Measurements from ENCODE around the gene PPM1N. TPM values are rescaled to one million over a fixed set of nuclear protein-coding genes. Genes with fewer than 3 reads are reported as not detected.

Gene PPM1N
- total and polyA plus RNA-seq, 12 donors, result 0.33 to 3.7 (median 1.6) TPM; not detected in 2

DNA sequence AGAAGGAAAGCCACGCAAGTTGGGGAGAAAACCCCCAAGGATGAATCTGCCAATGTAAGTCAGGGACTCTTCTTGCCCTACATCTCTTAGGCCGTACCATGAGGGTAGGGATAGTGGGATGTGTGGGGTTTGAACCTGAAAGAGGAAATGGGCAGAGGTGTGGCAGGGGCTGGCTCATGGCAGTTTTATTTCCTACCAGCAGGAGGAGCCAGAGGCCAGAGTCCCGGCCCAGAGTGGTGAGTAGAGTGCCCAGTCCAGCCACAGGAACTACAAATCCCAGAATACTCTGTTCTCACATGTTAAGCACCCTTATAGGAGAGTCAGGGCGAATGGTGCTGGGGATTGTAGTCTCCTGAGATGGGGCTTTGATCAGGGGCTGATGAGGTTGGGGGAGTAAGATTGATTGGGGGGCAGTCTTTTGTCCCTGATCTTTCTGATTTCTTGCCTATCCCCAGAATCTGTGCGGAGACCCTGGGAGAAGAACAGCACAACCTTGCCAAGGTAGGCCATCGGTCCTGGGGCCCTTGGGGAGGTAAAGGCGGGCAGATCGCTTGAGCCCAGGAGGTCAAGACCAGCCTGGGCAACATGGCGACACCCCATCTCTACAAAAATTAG, 25.5 kb downstream of the PPM1N start:
- Histone ChIP-seq H3K9me3 (replicated peaks in 1 of 3) (no peaks in the 10 kb centered on the region), H3K4me1 (replicated peaks in 1 of 2) (peaks cover 11 to 13% of the 10 kb centered on the region in 2 donors), H3K27ac (peak overlapping the region in 3 of 5 donors; percentile 17 to 66 (median 42)), H3K27me3 (no peaks in the 10 kb centered on the region), H3K4me3 (no peak overlapping the region), H3K36me3 (replicated peaks in 1 of 2) (peaks cover 0 to 75% of the 10 kb centered on the region in 2 donors)
- WGBS, 4 donors, result 62 to 70% (median 68%) methylated on average over 9 of the region's 9 CpGs
- intact Hi-C loops (cut with DNase I), result loop anchor here (2.0 to 10.0 kb wide), 3 partner anchors 44 to 121 kb away; no protein-coding TSS in a partner anchor
- no peak for TF ChIP-seq POLR2A (IDR thresholded peaks at IDR 0.05)
- TF ChIP-seq, protein P1, sequence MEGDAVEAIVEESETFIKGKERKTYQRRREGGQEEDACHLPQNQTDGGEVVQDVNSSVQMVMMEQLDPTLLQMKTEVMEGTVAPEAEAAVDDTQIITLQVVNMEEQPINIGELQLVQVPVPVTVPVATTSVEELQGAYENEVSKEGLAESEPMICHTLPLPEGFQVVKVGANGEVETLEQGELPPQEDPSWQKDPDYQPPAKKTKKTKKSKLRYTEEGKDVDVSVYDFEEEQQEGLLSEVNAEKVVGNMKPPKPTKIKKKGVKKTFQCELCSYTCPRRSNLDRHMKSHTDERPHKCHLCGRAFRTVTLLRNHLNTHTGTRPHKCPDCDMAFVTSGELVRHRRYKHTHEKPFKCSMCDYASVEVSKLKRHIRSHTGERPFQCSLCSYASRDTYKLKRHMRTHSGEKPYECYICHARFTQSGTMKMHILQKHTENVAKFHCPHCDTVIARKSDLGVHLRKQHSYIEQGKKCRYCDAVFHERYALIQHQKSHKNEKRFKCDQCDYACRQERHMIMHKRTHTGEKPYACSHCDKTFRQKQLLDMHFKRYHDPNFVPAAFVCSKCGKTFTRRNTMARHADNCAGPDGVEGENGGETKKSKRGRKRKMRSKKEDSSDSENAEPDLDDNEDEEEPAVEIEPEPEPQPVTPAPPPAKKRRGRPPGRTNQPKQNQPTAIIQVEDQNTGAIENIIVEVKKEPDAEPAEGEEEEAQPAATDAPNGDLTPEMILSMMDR (IDR thresholded peaks at IDR 0.05), result peak; percentile 87 to 96 (median 94)
- DNase-seq, result peak; percentile 80 to 93 (median 85)

DNA sequence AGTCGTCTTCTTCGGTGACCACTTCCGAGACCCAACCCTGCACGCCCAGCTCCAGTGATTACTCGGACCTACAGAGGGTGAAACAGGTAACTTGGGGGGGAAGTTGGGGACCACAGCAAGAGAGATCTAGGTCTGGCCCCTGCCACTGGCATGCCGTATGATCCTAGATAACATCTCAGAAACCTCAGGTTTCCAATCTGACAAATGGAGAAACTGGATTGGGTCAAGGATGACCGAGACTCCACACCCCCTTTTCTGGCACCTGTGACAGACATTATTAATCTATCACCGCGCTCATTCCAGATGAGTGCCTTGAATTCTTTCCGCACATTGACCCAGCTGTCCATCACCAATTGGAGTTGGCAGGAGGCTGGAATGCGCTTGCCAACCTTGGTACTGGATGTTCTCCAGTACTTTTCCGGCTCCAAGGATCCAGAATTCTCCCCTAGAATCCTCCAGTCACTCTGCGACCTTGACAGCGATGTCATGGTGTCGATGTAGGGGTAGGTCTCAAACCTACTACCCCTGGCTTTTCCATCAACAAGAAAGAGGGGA, 26.4 kb downstream of the PPM1N start:
- peaks cover 0 to 67% of the 10 kb centered on the region in 2 donors for H3K36me3 ChIP-seq (replicated peaks in 1 of 2)
- intact Hi-C loops (cut with DNase I), result loop anchor here (5.0 to 10.0 kb wide), 3 partner anchors 38 to 120 kb away; no protein-coding TSS in a partner anchor
- WGBS, 4 donors, result 63 to 71% (median 66%) methylated on average over 15 of the region's 15 CpGs
- no peaks in the 10 kb centered on the region for H3K9me3 ChIP-seq (replicated peaks in 1 of 3)
- peak; percentile 65 to 92 (median 76) for DNase-seq
- no peaks in the 10 kb centered on the region for H3K27me3 ChIP-seq
- no peak for TF ChIP-seq POLR2A (IDR thresholded peaks at IDR 0.05)
- TF ChIP-seq, protein P1 (IDR thresholded peaks at IDR 0.05), result no peak
- peaks cover 18 to 19% of the 10 kb centered on the region in 2 donors for H3K4me1 ChIP-seq (replicated peaks in 1 of 2)
- H3K27ac ChIP-seq, result peak overlapping the region in 3 of 5 donors; percentile 61 to 66 (median 65)
- no peak overlapping the region for H3K4me3 ChIP-seq

DNA sequence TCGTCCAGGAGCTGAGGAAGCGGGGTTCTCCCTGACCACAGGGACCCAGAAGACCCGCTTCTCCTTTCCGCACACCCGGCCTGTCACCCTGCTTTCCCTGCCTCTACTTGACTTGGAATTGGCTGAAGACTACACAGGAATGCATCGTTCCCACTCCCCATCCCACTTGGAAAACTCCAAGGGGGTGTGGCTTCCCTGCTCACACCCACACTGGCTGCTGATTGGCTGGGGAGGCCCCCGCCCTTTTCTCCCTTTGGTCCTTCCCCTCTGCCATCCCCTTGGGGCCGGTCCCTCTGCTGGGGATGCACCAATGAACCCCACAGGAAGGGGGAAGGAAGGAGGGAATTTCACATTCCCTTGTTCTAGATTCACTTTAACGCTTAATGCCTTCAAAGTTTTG, 27.9 kb downstream of the PPM1N start:
- Histone ChIP-seq H3K27ac (peak overlapping the region in 3 of 5 donors; percentile 7 to 18 (median 7)), H3K4me1 (replicated peaks in 1 of 2) (peaks cover 18 to 19% of the 10 kb centered on the region in 2 donors), H3K4me3 (no peak overlapping the region), H3K9me3 (replicated peaks in 1 of 3) (no peaks in the 10 kb centered on the region), H3K27me3 (no peaks in the 10 kb centered on the region), H3K36me3 (replicated peaks in 1 of 2) (peaks cover 0 to 54% of the 10 kb centered on the region in 2 donors)
- intact Hi-C loops (cut with DNase I), result loop anchor here (5.0 to 10.0 kb wide), 2 partner anchors 36 to 119 kb away; no protein-coding TSS in a partner anchor
- 66 to 77% (median 68%) methylated on average over 8 to 9 of the region's 9 CpGs for WGBS, 4 donors
- peak; percentile 68 to 90 (median 84) for DNase-seq
- TF ChIP-seq, protein P1 (IDR thresholded peaks at IDR 0.05), result no peak
- TF ChIP-seq POLR2A (IDR thresholded peaks at IDR 0.05), result no peak

DNA sequence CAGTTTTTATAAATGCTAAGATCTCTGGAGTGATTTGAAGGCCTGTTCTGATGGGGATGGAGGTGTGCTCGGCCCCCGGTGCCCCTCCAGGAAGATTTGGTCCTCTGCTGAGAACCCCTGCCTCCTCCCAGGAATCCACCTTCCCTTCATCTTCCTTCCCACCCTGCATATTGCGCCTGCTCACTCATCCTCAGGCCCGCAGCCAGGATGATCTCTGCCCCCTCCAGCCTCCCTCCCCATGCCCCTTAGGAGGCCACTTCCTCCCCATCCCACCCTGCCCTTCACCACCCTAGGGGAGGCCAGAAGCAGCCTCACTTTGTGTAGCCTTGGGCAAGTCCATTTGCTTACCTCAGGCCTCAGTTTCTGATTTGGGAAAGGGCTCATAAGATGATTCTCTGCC, 28.7 kb downstream of the PPM1N start:
- H3K36me3 ChIP-seq (replicated peaks in 1 of 2), result peaks cover 0 to 46% of the 10 kb centered on the region in 2 donors
- TF ChIP-seq, protein P1 (IDR thresholded peaks at IDR 0.05), result no peak
- TF ChIP-seq POLR2A (IDR thresholded peaks at IDR 0.05), result no peak
- intact Hi-C loops (cut with DNase I), result loop anchor here (5.0 to 10.0 kb wide), 2 partner anchors 35 to 118 kb away; no protein-coding TSS in a partner anchor

More for the DNA sequence above, 28.7 kb downstream of the PPM1N start:
- H3K4me1 ChIP-seq (replicated peaks in 1 of 2), result peaks cover 18 to 19% of the 10 kb centered on the region in 2 donors
- no peaks in the 10 kb centered on the region for H3K27me3 ChIP-seq
- 83 to 95% (median 92%) methylated on average over 4 of the region's 4 CpGs for WGBS, 4 donors
- H3K27ac ChIP-seq, result no peak overlapping the region
- no peak overlapping the region for H3K4me3 ChIP-seq
- H3K9me3 ChIP-seq (replicated peaks in 1 of 3), result no peaks in the 10 kb centered on the region
- DNase-seq, result no peak
